ENCODE data around the gene C2orf42. TPM values are rescaled to one million over a fixed set of nuclear protein-coding genes. Genes with fewer than 3 reads are reported as not detected.

C2orf42 gene
- total RNA-seq (2022; extraction: Qiagen RNA extraction; ENCODE audit: low read depth): 7.1 to 9.9 TPM (median 8.7 TPM) in 5 replicates

DNA sequence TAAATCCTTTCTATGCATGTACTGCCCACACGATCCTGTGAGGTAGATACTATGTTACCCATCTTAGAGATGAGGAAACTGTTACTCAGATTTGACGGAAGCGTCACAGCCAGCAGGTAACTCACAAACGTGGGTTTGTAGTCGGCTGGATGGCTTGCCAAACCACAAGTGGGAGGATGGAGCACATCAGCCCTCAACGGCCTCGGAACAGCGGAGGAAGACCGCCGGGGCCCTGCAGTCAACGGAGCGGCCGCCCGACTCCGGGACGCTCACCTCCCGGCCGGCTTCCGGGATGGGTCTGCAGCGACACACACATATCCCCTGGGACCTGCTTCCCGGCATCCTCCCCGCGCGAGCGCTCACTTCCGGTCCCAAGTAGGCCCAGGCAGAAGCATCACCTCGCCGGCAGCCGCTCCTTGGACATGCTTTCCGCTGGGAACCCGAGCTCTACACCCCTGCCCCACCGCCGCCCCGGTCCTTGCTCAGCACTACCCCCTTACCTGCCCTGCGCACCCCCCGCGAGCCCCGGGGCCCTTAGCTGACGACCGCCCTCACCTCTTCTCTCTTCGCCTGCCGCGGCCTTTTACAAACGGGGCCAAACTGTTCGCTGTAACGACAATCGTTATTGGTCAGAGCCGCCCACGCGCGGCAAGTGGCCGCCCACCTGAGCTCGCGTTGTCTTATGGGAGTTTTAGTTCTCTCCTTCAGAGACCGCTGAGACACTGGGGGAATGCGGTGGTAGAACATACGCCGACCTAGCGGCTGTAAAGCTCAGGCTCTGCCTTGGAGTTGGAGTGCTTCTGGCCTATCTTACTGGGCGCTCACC lies at the start of gene C2orf42:
Gene C2orf42, minus strand, starts transcription at position 602 of the 826 bp plus-strand sequence. CDS start 9,034 bp downstream, outside the sequence.

Other genes starting within 250 kb of the C2orf42 start
- gene ASPRV1, start 229.4 kb downstream of the C2orf42 start, total RNA-seq (2022; extraction: Qiagen RNA extraction; ENCODE audit: low read depth): 0.17 to 0.38 TPM (median 0.24 TPM) in 5 replicates
- 360 to 467 TPM (median 435 TPM) in 5 replicates for gene PCBP1, start 103.5 kb downstream of the C2orf42 start, total RNA-seq (2022; extraction: Qiagen RNA extraction; ENCODE audit: low read depth)
- gene TIA1, start 57.6 kb upstream of the C2orf42 start, total RNA-seq (2022; extraction: Qiagen RNA extraction; ENCODE audit: low read depth): 39.3 to 53.0 TPM (median 47.2 TPM) in 5 replicates
- gene PCYOX1, start 67.1 kb upstream of the C2orf42 start, total RNA-seq (2022; extraction: Qiagen RNA extraction; ENCODE audit: low read depth): 37.0 to 53.2 TPM (median 48.8 TPM) in 5 replicates
- gene SNRPG, start 102.7 kb upstream of the C2orf42 start, total RNA-seq (2022; extraction: Qiagen RNA extraction; ENCODE audit: low read depth): 327 to 388 TPM (median 339 TPM) in 5 replicates
- 101 to 104 TPM (median 103 TPM) in 5 replicates for gene FAM136A, start 111.0 kb upstream of the C2orf42 start, total RNA-seq (2022; extraction: Qiagen RNA extraction; ENCODE audit: low read depth)